H1 (cell line): ENCODE results near the gene OSBP2. TPM values are rescaled to one million over a fixed set of nuclear protein-coding genes. Genes with fewer than 3 reads are reported as not detected.

Experiments
- CTCF ChIA-PET: fragments of 300-600 bp; sonication (Branson Sonifier 250); formaldehyde crosslinking; loops from one replicate; lab custom pipeline; 2021; ENCODE audit not compliant: partially characterized antibody; lab: Charles Lee
- POLR2A ChIA-PET: fragments of 300-600 bp; sonication (Branson Sonifier 250); formaldehyde crosslinking; loops from one replicate; lab custom pipeline; 2021; ENCODE audit warnings: inconsistent platforms; ENCODE audit not compliant: partially characterized antibody; lab: Charles Lee
- DNase-seq, 2 experiments: peaks; one replicate each; pipeline versions ENCODE4 v3.0.0 to v3.0.0-alpha.2; 2010 to 2022; ENCODE audit warnings: low spot score in 2 of 2, low read depth in 1 of 2, mixed read lengths in 1 of 2
- FAIRE-seq: peaks from 2 replicates; lab custom pipeline; 2011; peaks lifted over from hg19 to GRCh38; lab: Jason Lieb, UNC
- H2AFZ ChIP-seq: 2 replicates; pipeline ENCODE4 v1.8.1; 2012; ENCODE audit warnings: low read length, inconsistent platforms
- H2AK5ac ChIP-seq: 2 replicates; pipeline ENCODE4 v1.6.1; 2013; ENCODE audit warnings: low read depth, low read length
- H2BK120ac ChIP-seq: replicated peaks from 2 replicates; pipeline ENCODE3; 2013; ENCODE audit warnings: low read depth, low read length, inconsistent platforms
- H2BK12ac ChIP-seq: 2 replicates; pipeline ENCODE4 v1.6.1; 2013; ENCODE audit warnings: low read depth, low read length
- H2BK15ac ChIP-seq: 2 replicates; pipeline ENCODE4 v1.6.1; 2013; ENCODE audit warnings: low read length
- H2BK20ac ChIP-seq: 2 replicates; pipeline ENCODE4 v1.6.1; 2013; ENCODE audit warnings: low read length
- H2BK5ac ChIP-seq: 2 replicates; pipeline ENCODE4 v1.6.1; 2013; ENCODE audit warnings: low read depth, low read length
- H3K14ac ChIP-seq: 2 replicates; pipeline ENCODE4 v1.6.1; 2013; ENCODE audit warnings: inconsistent platforms; ENCODE audit not compliant: insufficient read length
- H3K18ac ChIP-seq: 2 replicates; pipeline ENCODE4 v1.6.1; 2013; ENCODE audit warnings: low read length; ENCODE audit errors: extremely low read depth
- H3K23ac ChIP-seq: 2 replicates; pipeline ENCODE4 v1.6.1; 2013; ENCODE audit warnings: inconsistent platforms; ENCODE audit not compliant: insufficient read length
- H3K23me2 ChIP-seq: 2 replicates; pipeline ENCODE4 v1.6.1; 2013; ENCODE audit warnings: low read depth, low read length
- H3K27ac ChIP-seq: 2 replicates; pipeline ENCODE4 v1.6.1; 2011; ENCODE audit warnings: low read depth, low read length, inconsistent platforms
- H3K27me3 ChIP-seq, 4 experiments: replicated peaks in 1 of 4; 1 replicate in 1 of 4; 2 replicates in 3 of 4; pipeline versions ENCODE4 v1.6.1 to v1.8.1; 2011 to 2013; ENCODE audit warnings: low read length in 3 of 4, mild to moderate bottlenecking in 3 of 4, inconsistent platforms in 2 of 4, mixed read lengths in 2 of 4, moderate library complexity in 1 of 4; ENCODE audit not compliant: control insufficient read depth in 3 of 4, insufficient read depth in 3 of 4; ENCODE audit errors: extremely low read depth in 1 of 4
- H3K36me3 ChIP-seq, 4 experiments: 2 replicates each; pipeline versions ENCODE4 v1.6.1 to v1.8.1; 2011 to 2013; ENCODE audit warnings: mild to moderate bottlenecking in 4 of 4, low read length in 3 of 4, moderate library complexity in 2 of 4, control low read depth in 1 of 4, inconsistent platforms in 1 of 4; ENCODE audit not compliant: insufficient read depth in 4 of 4, control insufficient read depth in 2 of 4
- H3K4ac ChIP-seq: replicated peaks from 2 replicates; pipeline ENCODE3; 2013; ENCODE audit warnings: low read length, low read depth, mixed read lengths, inconsistent platforms; ENCODE audit not compliant: insufficient read length
- H3K4me1 ChIP-seq, 4 experiments: replicated peaks in 1 of 4; 1 replicate in 1 of 4; 2 replicates in 3 of 4; pipeline versions ENCODE4 v1.6.1 to v1.8.1; 2011 to 2013; ENCODE audit warnings: low read length in 3 of 4, inconsistent platforms in 2 of 4, mixed read lengths in 1 of 4; ENCODE audit not compliant: insufficient read depth in 4 of 4, control insufficient read depth in 3 of 4
- H3K4me2 ChIP-seq, 2 experiments: 2 replicates each; pipeline versions ENCODE4 v1.6.1 to v1.8.1; 2011 to 2013; ENCODE audit warnings: low read depth in 2 of 2, low read length in 2 of 2, control low read depth in 1 of 2, inconsistent platforms in 1 of 2, mild to moderate bottlenecking in 1 of 2; ENCODE audit not compliant: insufficient read depth in 1 of 2
- H3K4me3 ChIP-seq, 4 experiments: fragments of 200-600, 300-600 bp in 1 of 4; sonication (generic), shearing (Covaris generic), sonication (Bioruptor Twin) in 1 of 4; 2 replicates each; pipeline versions ENCODE4 v1.5.1 to v1.8.1; 2011 to 2016; ENCODE audit warnings: low read length in 4 of 4, low read depth in 3 of 4, control low read depth in 2 of 4, inconsistent platforms in 2 of 4, mild to moderate bottlenecking in 2 of 4, mixed read lengths in 1 of 4, moderate library complexity in 1 of 4; ENCODE audit not compliant: insufficient read depth in 2 of 4; ENCODE audit errors: extremely low read depth in 1 of 4
- H3K56ac ChIP-seq: replicated peaks from 2 replicates; pipeline ENCODE3; 2013; ENCODE audit warnings: low read depth, mild to moderate bottlenecking, mixed read lengths, low read length, inconsistent platforms; ENCODE audit not compliant: insufficient read length
- H3K79me1 ChIP-seq: 2 replicates; pipeline ENCODE4 v1.6.1; 2013; ENCODE audit warnings: low read depth, low read length, control low read depth
- H3K79me2 ChIP-seq, 2 experiments: 2 replicates each; pipeline versions ENCODE4 v1.6.1 to v1.8.1; 2012 to 2013; ENCODE audit warnings: low read length in 2 of 2, mild to moderate bottlenecking in 2 of 2, inconsistent platforms in 1 of 2; ENCODE audit not compliant: insufficient read depth in 2 of 2, control insufficient read depth in 1 of 2
- H3K9ac ChIP-seq, 4 experiments: replicated peaks in 1 of 4; 1 replicate in 1 of 4; 2 replicates in 3 of 4; pipeline versions ENCODE4 v1.6.1 to v1.8.1; 2011 to 2013; ENCODE audit warnings: low read depth in 3 of 4, low read length in 3 of 4, control low read depth in 2 of 4, mild to moderate bottlenecking in 2 of 4, moderate library complexity in 2 of 4, inconsistent platforms in 1 of 4; ENCODE audit errors: extremely low read depth in 1 of 4
- H3K9me3 ChIP-seq, 2 experiments: 2 replicates each; pipeline versions ENCODE4 v1.6.1 to v1.8.1; 2012 to 2013; ENCODE audit warnings: mild to moderate bottlenecking in 2 of 2, moderate library complexity in 2 of 2, control low read depth in 1 of 2, inconsistent platforms in 1 of 2, low read depth in 1 of 2, low read length in 1 of 2, mixed read lengths in 1 of 2; ENCODE audit not compliant: insufficient read depth in 2 of 2
- H4K20me1 ChIP-seq, 2 experiments: replicated peaks in 1 of 2; 2 replicates each; pipeline versions ENCODE3 to v1.8.1; 2011 to 2013; ENCODE audit warnings: inconsistent platforms in 2 of 2, low read length in 2 of 2, mild to moderate bottlenecking in 1 of 2; ENCODE audit not compliant: insufficient read depth in 2 of 2, control insufficient read depth in 1 of 2
- H4K5ac ChIP-seq: 2 replicates; pipeline ENCODE4 v1.6.1; 2013; ENCODE audit warnings: low read length, low read depth, mixed read lengths, inconsistent platforms; ENCODE audit not compliant: insufficient read length
- H4K8ac ChIP-seq: 2 replicates; pipeline ENCODE4 v1.8.0; 2013; ENCODE audit warnings: mild to moderate bottlenecking, moderate library complexity, low read length, inconsistent platforms; ENCODE audit not compliant: insufficient read depth; ENCODE audit errors: extremely low read depth
- H4K91ac ChIP-seq: replicated peaks from 2 replicates; pipeline ENCODE3; 2013; ENCODE audit warnings: low read length, mixed read lengths, inconsistent platforms; ENCODE audit not compliant: insufficient read length
- BRCA1 ChIP-seq: IDR thresholded peaks from 2 replicates; pipeline ENCODE4 v1.6.1; 2012; ENCODE audit warnings: low read depth, low read length, improper control_type of control experiment
- GABPA ChIP-seq: IDR thresholded peaks from 2 replicates; pipeline ENCODE4 v1.6.1; 2011; ENCODE audit warnings: mild to moderate bottlenecking, low read length, moderate library complexity, borderline replicate concordance; ENCODE audit not compliant: insufficient read depth
- JUND ChIP-seq: IDR thresholded peaks from 2 replicates; pipeline ENCODE4 v1.6.1; 2011; ENCODE audit warnings: mild to moderate bottlenecking, improper control_type of control experiment, low read length
- KDM4A ChIP-seq: IDR thresholded peaks from one replicate; pipeline ENCODE4 v1.7.1; 2012; ENCODE audit warnings: low read depth, mild to moderate bottlenecking, moderate library complexity, low read length, inconsistent platforms; ENCODE audit not compliant: severe bottlenecking
- MAFK ChIP-seq: IDR thresholded peaks from 2 replicates; pipeline ENCODE4 v1.6.1; 2012; ENCODE audit warnings: low read depth, mild to moderate bottlenecking, improper control_type of control experiment, low read length
- MAX ChIP-seq: IDR thresholded peaks from 2 replicates; pipeline ENCODE4 v1.6.1; 2012; ENCODE audit warnings: inconsistent platforms
- NANOG ChIP-seq: IDR thresholded peaks from 2 replicates; pipeline ENCODE4 v1.6.1; 2011; ENCODE audit warnings: low read length, low read depth, mild to moderate bottlenecking, inconsistent platforms; ENCODE audit not compliant: insufficient read depth, poor library complexity, severe bottlenecking
- RAD21 ChIP-seq, 2 experiments: IDR thresholded peaks in 1 of 2; conservative IDR thresholded peaks in 1 of 2; 2 replicates each; pipeline ENCODE4 v1.6.1; 2011; ENCODE audit warnings: low read depth in 2 of 2, low read length in 2 of 2, improper control_type of control experiment in 1 of 2, inconsistent platforms in 1 of 2, mild to moderate bottlenecking in 1 of 2, moderate library complexity in 1 of 2
- SP4 ChIP-seq: IDR thresholded peaks from 2 replicates; pipeline ENCODE4 v1.6.1; 2012; ENCODE audit warnings: low read length, inconsistent platforms
- SUZ12 ChIP-seq: fragments of 200-600 bp; sonication (generic); IDR thresholded peaks from 2 replicates; pipeline ENCODE4 v1.6.1; 2012; ENCODE audit warnings: mild to moderate bottlenecking, inconsistent platforms, low read length, moderate library complexity, mixed read lengths
- TAF7 ChIP-seq: optimal IDR thresholded peaks from 2 replicates; pipeline ENCODE3; 2011; ENCODE audit warnings: low read depth, mild to moderate bottlenecking, inconsistent platforms, low read length, moderate library complexity, borderline replicate concordance
- TCF12 ChIP-seq: IDR thresholded peaks from 2 replicates; pipeline ENCODE4 v1.6.1; 2011; ENCODE audit warnings: low read depth, mild to moderate bottlenecking, low read length
- TEAD4 ChIP-seq: IDR thresholded peaks from 2 replicates; pipeline ENCODE4 v1.6.1; 2012; ENCODE audit warnings: low read depth, low read length, inconsistent platforms, mixed read lengths
- WGBS, 2 experiments: shearing (Covaris generic) in 1 of 2; methylation state at CpG; one replicate each; pipeline versions ENCODE4 v1.1.6 to v1.1.7; 2013 to 2015; ENCODE audit warnings: low lambda C conversion rate in 2 of 2, mixed read lengths in 2 of 2, inconsistent platforms in 1 of 2, low coverage in 1 of 2, missing lambda C conversion rate in 1 of 2; ENCODE audit not compliant: insufficient replicate concordance in 2 of 2, insufficient coverage in 1 of 2, insufficient read length in 1 of 2; ENCODE audit errors: extremely low coverage in 1 of 2, missing lambda C conversion rate in 1 of 2; 5-methylcytosine and 5-hydroxymethylcytosine counted together
- polyA plus RNA-seq, 7 experiments: library from polyadenylated mRNA; depleted of rRNA in 3 of 7; stranded (reverse) in 5 of 7; unstranded in 2 of 7; fragments of >200 nt in 5 of 7; fragments of 200-250 nt in 2 of 7; gene quantifications; 1 replicate in 5 of 7; 2 replicates in 1 of 7; 4 replicates in 1 of 7; pipeline versions ENCODE4 v1.2.1 to v1.2.3, GENCODE V29; 2011 to 2013; ENCODE audit warnings: missing spikeins in 2 of 7, mixed read lengths in 2 of 7
- total RNA-seq: library from RNA; stranded (reverse); fragmentation: NEBNext Ultra II Directional; extraction: Animal tissue kit (Norgen Biotek cat#: 25700); gene quantifications from 2 replicates; pipeline ENCODE4 v1.2.1, GENCODE V29; 2021

OSBP2 gene
- total and polyA plus RNA-seq, 2 of the 8 experiments (the other 6 are each of a cell fraction or from before 2014, with no cell fraction given): 3.4 to 3.7 TPM

DNA sequence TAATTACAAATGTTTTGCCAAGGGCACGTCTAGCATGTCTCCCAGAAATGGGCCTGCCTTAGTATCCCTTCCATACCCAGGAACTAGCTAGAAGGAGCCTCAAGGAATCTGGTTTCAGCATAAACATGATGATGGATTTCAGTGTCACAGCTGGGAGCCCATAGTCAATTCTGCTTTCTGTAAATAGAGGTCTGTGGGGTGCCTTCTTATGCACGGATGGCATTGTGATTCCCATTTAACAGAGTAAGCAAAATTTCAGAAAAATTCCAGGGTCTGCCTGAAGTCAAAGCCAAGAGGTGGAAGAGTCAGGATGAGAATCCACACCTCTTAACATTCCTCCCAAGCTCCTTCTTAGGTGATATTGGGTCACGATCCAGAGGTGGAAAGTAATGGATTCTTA, 39.1 kb upstream of the OSBP2 start:
- H4K8ac ChIP-seq: no peak overlapping the region
- no peak overlapping the region for H2BK120ac ChIP-seq
- H3K23ac ChIP-seq: no peak overlapping the region
- H3K18ac ChIP-seq: no peak overlapping the region
- peak; percentile 91 for FAIRE-seq
- no peaks in the 10 kb centered on the region for H3K36me3 ChIP-seq
- no peak overlapping the region for H2BK15ac ChIP-seq
- H3K79me2 ChIP-seq: no peaks in the 10 kb centered on the region
- no peak overlapping the region for H2BK20ac ChIP-seq
- no peak overlapping the region for H3K4me3 ChIP-seq
- no peak overlapping the region for H2AK5ac ChIP-seq
- H4K5ac ChIP-seq: no peak overlapping the region
- H3K14ac ChIP-seq: no peak overlapping the region
- H3K27me3 ChIP-seq: no peaks in the 10 kb centered on the region
- H3K9me3 ChIP-seq: no peaks in the 10 kb centered on the region; a peak in 1 of 4 replicates
- H3K27ac ChIP-seq: no peak overlapping the region
- H2AFZ ChIP-seq: no peak overlapping the region
- ChIA-PET POLR2A (interaction anchor here (0.6 to 1.7 kb wide), 9 partner anchors 12 to 222 kb away, joined by 3 to 7 read pairs (median 3); partner anchors contain the start of genes DUSP18, OSBP2 and SLC35E4), CTCF (interaction anchor here (0.6 to 1.6 kb wide), 4 partner anchors 17 to 436 kb away, joined by 3 to 8 read pairs (median 3); no protein-coding TSS in a partner anchor)
- no peaks in the 10 kb centered on the region for H4K20me1 ChIP-seq
- 19% methylated on average over 3 of the region's 3 CpGs; no CpG with 5 or more reads in 1 of the 2 experiments for WGBS, 2 experiments
- H3K9ac ChIP-seq: no peak overlapping the region
- H3K56ac ChIP-seq: no peak overlapping the region
- no peak overlapping the region for H3K4ac ChIP-seq
- peak overlapping the region in 1 of 2 experiments; percentile 30; a peak in 1 of 4 replicates for H3K4me2 ChIP-seq
- no peaks in the 10 kb centered on the region for H3K23me2 ChIP-seq
- peaks cover 3 to 10% (median 5%) of the 10 kb centered on the region in 4 experiments; a peak in 6 of 7 replicates for H3K4me1 ChIP-seq
- H4K91ac ChIP-seq: no peak overlapping the region
- no peak overlapping the region for H2BK5ac ChIP-seq
- no peaks in the 10 kb centered on the region for H3K79me1 ChIP-seq
- H2BK12ac ChIP-seq: no peak overlapping the region
- no peak for DNase-seq
- TF ChIP-seq MAX: no peak
- peak; percentile 38; the same call in 1 of the 2 replicates for TF ChIP-seq TEAD4
- TF ChIP-seq NANOG: peak; percentile 75
- peak; percentile 15; the same call in 1 of the 2 replicates for TF ChIP-seq JUND
- TF ChIP-seq GABPA: no peak
- 0 out of 2 replicates have a peak, but pooled peaks have one; percentile 25 for TF ChIP-seq TCF12
- TF ChIP-seq TAF7: no peak
- TF ChIP-seq SP4: no peak
- peak; percentile 38; the same call in 1 of the 2 replicates for TF ChIP-seq MAFK
- no peak for TF ChIP-seq BRCA1
- TF ChIP-seq KDM4A: no peak
- TF ChIP-seq RAD21 (IDR thresholded peaks at IDR 0.05 in 1 of 2, conservative IDR thresholded peaks at IDR 0.05 in 1 of 2; ENCODE audit: low read depth in 2 of 2, low read length in 2 of 2): no peak
- no peak for TF ChIP-seq SUZ12
